ENCODE measurements around the gene TET1. TPM values are rescaled to one million over a fixed set of nuclear protein-coding genes. Genes with fewer than 3 reads are reported as not detected.
"Not testable (repeated sequence)": the region's sequence is repeated elsewhere in the genome, so short reads cannot be mapped to it uniquely, and the experiment has no call there.

TET1 gene
- total RNA-seq: 1.5 and 1.6 TPM in 2 replicates

- Mint-ChIP-seq H3K4me1 (ENCODE audit: low read depth) (peaks cover 16% of the 10 kb centered on the region), H3K4me3 (ENCODE audit: low read depth) (peak within 1 kb of the TSS; percentile 69), H3K9me3 (no peaks in the 10 kb centered on the region), H3K36me3 (ENCODE audit: low read depth) (no peaks in the 10 kb centered on the region), H3K27ac (no peak within 1 kb of the TSS), H3K27me3 (ENCODE audit: low read depth) (peaks cover 72% of the 10 kb centered on the region)
- DNase-seq (ENCODE audit: low spot score): peak; percentile 12
- intact Hi-C loops (cut with micrococcal nuclease): loop anchor here (1.0 kb wide), 1 partner anchor 40 kb away; no protein-coding TSS in a partner anchor
Observed at GRCh38 chr10:68560186-68560942, at the start of gene TET1. TET1 (plus strand) TSS chr10:68560337; CDS start chr10:68572339, 12,002 bp downstream.

- DNase-seq (ENCODE audit: low spot score); intact Hi-C loops (cut with micrococcal nuclease); H3K9me3 Mint-ChIP-seq; H3K27ac Mint-ChIP-seq; H3K4me1 Mint-ChIP-seq (ENCODE audit: low read depth); H3K27me3 Mint-ChIP-seq (ENCODE audit: low read depth); H3K4me3 Mint-ChIP-seq (ENCODE audit: low read depth): not testable (repeated sequence)
- peaks cover 11% of the 10 kb centered on the region for H3K36me3 Mint-ChIP-seq (ENCODE audit: low read depth)
Observed at GRCh38 chr10:68516216-68516615, 43.9 kb upstream of the TET1 start.

- no peak overlapping the region for H3K4me3 Mint-ChIP-seq (ENCODE audit: low read depth)
- no peaks in the 10 kb centered on the region for H3K27me3 Mint-ChIP-seq (ENCODE audit: low read depth)
- peaks cover 6% of the 10 kb centered on the region for H3K4me1 Mint-ChIP-seq (ENCODE audit: low read depth)
- intact Hi-C loops (cut with micrococcal nuclease): no loop called here
- H3K9me3 Mint-ChIP-seq: no peaks in the 10 kb centered on the region
- no peak for DNase-seq (ENCODE audit: low spot score)
- peaks cover 11% of the 10 kb centered on the region for H3K36me3 Mint-ChIP-seq (ENCODE audit: low read depth)
- peak overlapping the region; percentile 40 for H3K27ac Mint-ChIP-seq
Observed at GRCh38 chr10:68516766-68517165, 43.4 kb upstream of the TET1 start.

- H3K4me1 Mint-ChIP-seq (ENCODE audit: low read depth): peaks cover 6% of the 10 kb centered on the region
- H3K4me3 Mint-ChIP-seq (ENCODE audit: low read depth): no peak overlapping the region
- H3K36me3 Mint-ChIP-seq (ENCODE audit: low read depth): peaks cover 11% of the 10 kb centered on the region
- no peaks in the 10 kb centered on the region for H3K9me3 Mint-ChIP-seq
- no peak for DNase-seq (ENCODE audit: low spot score)
- intact Hi-C loops (cut with micrococcal nuclease): no loop called here
- H3K27me3 Mint-ChIP-seq (ENCODE audit: low read depth): no peaks in the 10 kb centered on the region
- peak overlapping the region; percentile 40 for H3K27ac Mint-ChIP-seq
Observed at GRCh38 chr10:68517188-68517587, 42.9 kb upstream of the TET1 start.

GRCh38 chr10:68518609-68519008 is 41.5 kb upstream of the TET1 start:
- intact Hi-C loops (cut with micrococcal nuclease); H3K4me1 Mint-ChIP-seq (ENCODE audit: low read depth); H3K4me3 Mint-ChIP-seq (ENCODE audit: low read depth); H3K27ac Mint-ChIP-seq; H3K9me3 Mint-ChIP-seq; DNase-seq (ENCODE audit: low spot score); H3K27me3 Mint-ChIP-seq (ENCODE audit: low read depth): not testable (repeated sequence)
- peaks cover 11% of the 10 kb centered on the region for H3K36me3 Mint-ChIP-seq (ENCODE audit: low read depth)

- not testable (repeated sequence) for H3K9me3 Mint-ChIP-seq; DNase-seq (ENCODE audit: low spot score); H3K27me3 Mint-ChIP-seq (ENCODE audit: low read depth); H3K27ac Mint-ChIP-seq; H3K4me1 Mint-ChIP-seq (ENCODE audit: low read depth); H3K36me3 Mint-ChIP-seq (ENCODE audit: low read depth)
- intact Hi-C loops (cut with micrococcal nuclease): loop anchor here (2.0 kb wide), 1 partner anchor 375 kb away; the partner anchor contains the start of gene DDX50
- peak overlapping the region; percentile 13 for H3K4me3 Mint-ChIP-seq (ENCODE audit: low read depth)
Observed at GRCh38 chr10:68525490-68526038, 34.6 kb upstream of the TET1 start.

GRCh38 chr10:68526634-68527307 is 33.4 kb upstream of the TET1 start:
- intact Hi-C loops (cut with micrococcal nuclease): loop anchor here (1.0 to 2.0 kb wide), 5 partner anchors 55 to 374 kb away; partner anchors contain the start of genes CCAR1, DDX50, DNA2 and RUFY2
- DNase-seq (ENCODE audit: low spot score): no peak
- Mint-ChIP-seq H3K4me3 (ENCODE audit: low read depth) (peak overlapping the region; percentile 92), H3K27me3 (ENCODE audit: low read depth) (no peaks in the 10 kb centered on the region), H3K27ac (peak overlapping the region; percentile 88), H3K9me3 (no peaks in the 10 kb centered on the region), H3K4me1 (ENCODE audit: low read depth) (peaks cover 8% of the 10 kb centered on the region), H3K36me3 (ENCODE audit: low read depth) (no peaks in the 10 kb centered on the region)

GRCh38 chr10:68536973-68537372 is 23.2 kb upstream of the TET1 start:
- Mint-ChIP-seq H3K27me3 (ENCODE audit: low read depth) (no peaks in the 10 kb centered on the region), H3K9me3 (no peaks in the 10 kb centered on the region), H3K27ac (no peak overlapping the region), H3K36me3 (ENCODE audit: low read depth) (no peaks in the 10 kb centered on the region), H3K4me3 (ENCODE audit: low read depth) (no peak overlapping the region), H3K4me1 (ENCODE audit: low read depth) (no peaks in the 10 kb centered on the region)
- no peak for DNase-seq (ENCODE audit: low spot score)
- intact Hi-C loops (cut with micrococcal nuclease): no loop called here

GRCh38 chr10:68537796-68538195 is 22.3 kb upstream of the TET1 start:
- H3K9me3 Mint-ChIP-seq: no peaks in the 10 kb centered on the region
- DNase-seq (ENCODE audit: low spot score): no peak
- H3K27ac Mint-ChIP-seq: no peak overlapping the region
- intact Hi-C loops (cut with micrococcal nuclease): no loop called here
- H3K36me3 Mint-ChIP-seq (ENCODE audit: low read depth): no peaks in the 10 kb centered on the region
- no peaks in the 10 kb centered on the region for H3K4me1 Mint-ChIP-seq (ENCODE audit: low read depth)
- no peak overlapping the region for H3K4me3 Mint-ChIP-seq (ENCODE audit: low read depth)
- H3K27me3 Mint-ChIP-seq (ENCODE audit: low read depth): no peaks in the 10 kb centered on the region

- no peaks in the 10 kb centered on the region for H3K9me3 Mint-ChIP-seq
- no peaks in the 10 kb centered on the region for H3K36me3 Mint-ChIP-seq (ENCODE audit: low read depth)
- intact Hi-C loops (cut with micrococcal nuclease): no loop called here
- no peak for DNase-seq (ENCODE audit: low spot score)
- no peak overlapping the region for H3K27ac Mint-ChIP-seq
- no peaks in the 10 kb centered on the region for H3K4me1 Mint-ChIP-seq (ENCODE audit: low read depth)
- no peaks in the 10 kb centered on the region for H3K27me3 Mint-ChIP-seq (ENCODE audit: low read depth)
- H3K4me3 Mint-ChIP-seq (ENCODE audit: low read depth): no peak overlapping the region
Observed at GRCh38 chr10:68543004-68543918, 16.9 kb upstream of the TET1 start.

GRCh38 chr10:68550747-68551411 is 9.3 kb upstream of the TET1 start:
- Mint-ChIP-seq H3K9me3 (no peaks in the 10 kb centered on the region), H3K27me3 (ENCODE audit: low read depth) (no peaks in the 10 kb centered on the region), H3K4me3 (ENCODE audit: low read depth) (no peak overlapping the region), H3K4me1 (ENCODE audit: low read depth) (no peaks in the 10 kb centered on the region), H3K36me3 (ENCODE audit: low read depth) (no peaks in the 10 kb centered on the region), H3K27ac (no peak overlapping the region)
- DNase-seq (ENCODE audit: low spot score): peak; percentile 24
- intact Hi-C loops (cut with micrococcal nuclease): loop anchor here (2.0 to 5.0 kb wide), 2 partner anchors 171 to 348 kb away; partner anchors contain the start of gene CCAR1

GRCh38 chr10:68553138-68553537 is 7.0 kb upstream of the TET1 start:
- Mint-ChIP-seq H3K27me3 (ENCODE audit: low read depth) (peaks cover 19% of the 10 kb centered on the region), H3K4me1 (ENCODE audit: low read depth) (no peaks in the 10 kb centered on the region), H3K27ac (no peak overlapping the region), H3K4me3 (ENCODE audit: low read depth) (no peak overlapping the region), H3K36me3 (ENCODE audit: low read depth) (no peaks in the 10 kb centered on the region), H3K9me3 (no peaks in the 10 kb centered on the region)
- intact Hi-C loops (cut with micrococcal nuclease): loop anchor here (5.0 kb wide), 1 partner anchor 169 kb away; the partner anchor contains the start of gene CCAR1
- no peak for DNase-seq (ENCODE audit: low spot score)
